AG04450 (cell line): ENCODE measurements around the gene HAUS5. TPM values are rescaled to one million over a fixed set of nuclear protein-coding genes. Genes with fewer than 3 reads are reported as not detected.

Experiments used
- CTCF ChIA-PET: fragments of 300-600, 350-600 bp; formaldehyde crosslinking; extraction: SDS; loops from one replicate; lab custom pipeline; 2022; ENCODE audit warnings: antibody characterized with exemption, inconsistent platforms; lab: Charles Lee
- POLR2A ChIA-PET: fragments of 350-600 bp; formaldehyde crosslinking; extraction: SDS; loops from one replicate; lab custom pipeline; 2021; ENCODE audit warnings: antibody characterized with exemption, inconsistent platforms; lab: Yijun Ruan, JAX
- DNase-seq: peaks from one replicate; pipeline ENCODE4 v3.0.0-alpha.2; 2011; ENCODE audit warnings: low read depth, low spot score
- H3K27ac ChIP-seq: one replicate; pipeline ENCODE4 v1.5.1; 2012; ENCODE audit warnings: low read depth, low read length, control low read depth
- H3K27me3 ChIP-seq: one replicate; pipeline ENCODE4 v1.6.0; 2012; ENCODE audit warnings: low read length; ENCODE audit not compliant: control insufficient read depth, insufficient read depth
- H3K4me3 ChIP-seq: 2 replicates; pipeline ENCODE4 v1.5.1; 2011; ENCODE audit warnings: mild to moderate bottlenecking, low read depth, low read length, control low read depth
- H3K9me3 ChIP-seq: 2 replicates; pipeline ENCODE4 v1.5.1; 2012; ENCODE audit warnings: low read length; ENCODE audit not compliant: control insufficient read depth, insufficient read depth
- CTCF ChIP-seq: IDR thresholded peaks from 2 replicates; pipeline ENCODE4 v1.5.1; 2011; ENCODE audit warnings: low read depth, low read length, control low read depth, inconsistent platforms
- polyA minus RNA-seq: library from RNA; depleted of rRNA, polyadenylated mRNA; stranded (reverse); fragments of >200 nt; gene quantifications from 2 replicates; pipeline ENCODE4 v1.2.3, GENCODE V29; 2011; rRNA and poly(A)+ RNA removed
- polyA plus RNA-seq: library from polyadenylated mRNA; depleted of rRNA; stranded (reverse); fragments of >200 nt; gene quantifications from 2 replicates; pipeline ENCODE4 v1.2.3, GENCODE V29; 2011; rRNA removed

Gene HAUS5
- polyA plus RNA-seq (1.9 and 2.3 TPM in 2 replicates), polyA minus RNA-seq (1.9 and 2.8 TPM in 2 replicates)

GRCh38 chr19:35612559-35613321, at the start of gene HAUS5:
Gene HAUS5 (plus strand): TSS chr19:35612735. CDS start chr19:35612795, 60 bp downstream.
- peak within 1 kb of the TSS; percentile 93 for H3K4me3 ChIP-seq
- no peaks in the 10 kb centered on the region; the same call in 1 of the 2 replicates for H3K9me3 ChIP-seq
- H3K27ac ChIP-seq = peak within 1 kb of the TSS; percentile 2
- POLR2A ChIA-PET = interaction anchor here (0.8 kb wide), 1 partner anchor 89 kb away, joined by 3 read pairs; no protein-coding TSS in a partner anchor
- H3K27me3 ChIP-seq = no peaks in the 10 kb centered on the region
- TF ChIP-seq CTCF = no peak
- CTCF ChIA-PET = interaction anchor here (0.7 kb wide), 1 partner anchor 102 kb away, joined by 3 read pairs; no protein-coding TSS in a partner anchor
- DNase-seq = peak; percentile 60

GRCh38 chr19:35562776-35563175, 49.8 kb upstream of the HAUS5 start:
- POLR2A ChIA-PET = no interaction called here
- CTCF ChIA-PET = interaction anchor here (0.8 kb wide), 1 partner anchor 13 kb away, joined by 4 read pairs; no protein-coding TSS in a partner anchor
- H3K9me3 ChIP-seq = peaks cover 10% of the 10 kb centered on the region; the same call in 1 of the 2 replicates
- peaks cover 16% of the 10 kb centered on the region for H3K27me3 ChIP-seq
- no peak for DNase-seq
- no peak overlapping the region for H3K27ac ChIP-seq
- no peak overlapping the region for H3K4me3 ChIP-seq
- TF ChIP-seq CTCF = no peak

- ChIA-PET POLR2A (no interaction called here), CTCF (interaction anchor here (0.8 kb wide), 1 partner anchor 14 kb away, joined by 4 read pairs; no protein-coding TSS in a partner anchor)
- no peak for DNase-seq
- H3K4me3 ChIP-seq = no peak within 1 kb of the TSS
- peaks cover 15% of the 10 kb centered on the region for H3K27me3 ChIP-seq
- H3K27ac ChIP-seq = no peak within 1 kb of the TSS
- no peak for TF ChIP-seq CTCF
- H3K9me3 ChIP-seq = peaks cover 5% of the 10 kb centered on the region; the same call in 1 of the 2 replicates
Measured at GRCh38 chr19:35563207-35563829, 49.2 kb upstream of the HAUS5 start, which contains the start of gene ATP4A. Gene ATP4A (minus strand): TSS chr19:35563658. CDS start chr19:35563629, 29 bp downstream.

GRCh38 chr19:35565016-35565856, 47.3 kb upstream of the HAUS5 start:
- DNase-seq = no peak
- H3K27me3 ChIP-seq = peaks cover 8% of the 10 kb centered on the region
- ChIA-PET CTCF (no interaction called here), POLR2A (no interaction called here)
- H3K9me3 ChIP-seq = no peaks in the 10 kb centered on the region
- no peak overlapping the region for H3K4me3 ChIP-seq
- TF ChIP-seq CTCF = no peak
- no peak overlapping the region for H3K27ac ChIP-seq
